OCI-LY1 (cell line): ENCODE measurements around the gene TBCD.

Experiments
- EZH2 ChIP-seq: fragments of 200-600 bp; sonication (generic), shearing (Covaris generic); IDR thresholded peaks from 2 replicates; pipeline ENCODE4 v1.8.0; 2017; ENCODE audit warnings: borderline replicate concordance, mixed run types, mild to moderate bottlenecking, antibody characterized with exemption, low read length, moderate library complexity, mixed read lengths
- TF ChIP-seq, protein P1 (sequence below): fragments of 200-600 bp; sonication (generic), shearing (Covaris generic); IDR thresholded peaks from 2 replicates; pipeline ENCODE4 v1.5.1; 2017; ENCODE audit warnings: mild to moderate bottlenecking, antibody characterized with exemption, low read length, moderate library complexity, mixed read lengths

- TF ChIP-seq, protein P1, sequence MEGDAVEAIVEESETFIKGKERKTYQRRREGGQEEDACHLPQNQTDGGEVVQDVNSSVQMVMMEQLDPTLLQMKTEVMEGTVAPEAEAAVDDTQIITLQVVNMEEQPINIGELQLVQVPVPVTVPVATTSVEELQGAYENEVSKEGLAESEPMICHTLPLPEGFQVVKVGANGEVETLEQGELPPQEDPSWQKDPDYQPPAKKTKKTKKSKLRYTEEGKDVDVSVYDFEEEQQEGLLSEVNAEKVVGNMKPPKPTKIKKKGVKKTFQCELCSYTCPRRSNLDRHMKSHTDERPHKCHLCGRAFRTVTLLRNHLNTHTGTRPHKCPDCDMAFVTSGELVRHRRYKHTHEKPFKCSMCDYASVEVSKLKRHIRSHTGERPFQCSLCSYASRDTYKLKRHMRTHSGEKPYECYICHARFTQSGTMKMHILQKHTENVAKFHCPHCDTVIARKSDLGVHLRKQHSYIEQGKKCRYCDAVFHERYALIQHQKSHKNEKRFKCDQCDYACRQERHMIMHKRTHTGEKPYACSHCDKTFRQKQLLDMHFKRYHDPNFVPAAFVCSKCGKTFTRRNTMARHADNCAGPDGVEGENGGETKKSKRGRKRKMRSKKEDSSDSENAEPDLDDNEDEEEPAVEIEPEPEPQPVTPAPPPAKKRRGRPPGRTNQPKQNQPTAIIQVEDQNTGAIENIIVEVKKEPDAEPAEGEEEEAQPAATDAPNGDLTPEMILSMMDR: no peak
- no peak for TF ChIP-seq EZH2
These were observed 46.1 kb upstream of the TBCD start for GRCh38 chr17:82705756-82706155.
